AG08395 (cell line): ENCODE results near the gene H2BK1.
A peak's percentile ranks its signal among the peaks of the same experiment; 100 is the strongest.

Experiments used
- DNase-seq: peaks from one replicate; pipeline ENCODE4 v3.0.0; 2012; ENCODE audit warnings: mixed read lengths, low spot score

The H2BK1 gene

DNA sequence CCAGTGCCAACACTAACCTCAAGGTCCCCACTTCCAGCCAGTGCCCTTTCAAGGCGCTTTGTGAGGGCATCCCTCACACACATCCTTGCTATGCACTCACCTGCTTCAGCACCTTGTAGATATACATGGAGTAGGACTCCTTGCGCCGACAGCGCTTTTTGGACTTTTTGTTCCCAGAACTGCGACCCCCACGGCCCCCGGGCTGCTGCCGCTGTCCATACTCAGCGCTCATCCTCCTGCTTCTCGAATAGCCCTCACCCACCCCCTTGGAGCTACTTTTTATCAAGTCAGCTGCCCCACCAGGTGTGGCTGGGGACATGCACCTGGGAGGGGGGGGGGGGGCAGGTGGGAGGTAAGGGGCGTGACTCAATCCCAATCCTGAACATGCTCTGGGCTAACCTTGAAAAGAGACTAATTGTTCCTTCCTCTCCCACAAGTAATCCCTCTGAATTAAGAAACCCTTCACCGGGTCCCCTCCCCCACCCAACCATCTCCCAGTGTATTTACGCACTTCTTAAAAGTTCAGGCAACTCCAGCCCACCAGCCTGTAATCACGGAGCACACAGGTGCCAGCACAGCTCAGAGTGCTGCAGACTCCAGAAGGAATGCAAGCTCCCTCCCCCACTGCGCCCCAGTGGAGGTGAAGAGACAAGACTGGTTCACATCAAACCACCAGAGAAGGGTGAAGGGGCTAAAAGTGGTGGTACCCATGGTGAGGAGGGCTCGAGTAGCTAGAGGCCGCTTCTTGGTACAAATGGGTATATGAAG is at the start of gene H2BK1:
TSS of gene H2BK1 (minus strand) at position 402 of the 768 bp plus-strand sequence. CDS start at position 232, 170 bp downstream.
- DNase-seq = no peak

DNA sequence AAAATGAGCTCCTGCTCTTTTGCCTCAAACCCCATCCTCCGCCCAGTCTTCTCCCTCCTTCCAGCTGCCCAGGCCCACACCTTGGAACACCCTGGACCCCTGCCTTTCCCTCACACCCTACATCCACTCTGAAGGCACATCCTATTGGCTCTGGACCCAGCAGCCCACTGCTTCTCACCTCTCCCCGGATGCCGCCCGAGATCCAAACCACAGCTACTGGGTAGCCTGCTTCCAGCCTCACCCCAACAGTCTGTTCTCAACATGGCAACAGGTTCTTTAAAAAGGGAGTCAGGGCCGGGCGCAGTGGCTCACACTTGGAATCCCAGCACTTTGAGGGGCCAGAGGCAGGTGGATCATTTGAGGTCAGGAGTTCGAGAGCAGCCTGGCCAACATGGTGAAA is 47.7 kb upstream of the H2BK1 start:
- DNase-seq = no peak

DNA sequence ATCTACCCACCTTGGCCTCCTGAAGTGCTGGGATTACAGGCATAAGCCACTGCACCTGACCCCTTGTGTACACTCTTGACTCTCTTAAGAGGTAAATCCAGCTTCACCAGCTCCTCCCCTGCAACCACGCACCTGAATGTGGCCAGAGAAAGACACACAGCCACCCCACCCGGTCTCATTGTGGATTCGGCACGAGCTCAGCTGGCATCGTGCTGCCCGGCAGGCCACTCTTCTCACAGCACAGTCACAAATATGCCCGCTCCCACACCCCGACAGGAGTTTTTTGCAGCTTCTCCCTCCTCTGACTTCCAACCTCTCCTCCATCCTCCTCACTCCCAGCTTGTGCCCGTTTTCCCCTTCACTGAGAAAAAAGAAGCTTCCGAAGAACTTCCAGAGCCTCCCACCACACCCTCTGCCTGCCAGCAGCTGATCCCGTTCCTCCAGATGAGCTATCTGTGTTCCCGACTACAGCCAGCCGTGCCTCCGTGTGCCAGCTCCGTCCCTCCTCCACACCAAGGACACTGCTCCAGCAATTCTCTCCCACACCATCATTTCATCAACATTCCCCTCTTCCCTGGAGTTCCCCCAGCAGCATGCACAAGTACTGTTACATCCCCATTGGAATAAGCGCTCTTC is 46.2 kb upstream of the H2BK1 start:
- no peak for DNase-seq

DNA sequence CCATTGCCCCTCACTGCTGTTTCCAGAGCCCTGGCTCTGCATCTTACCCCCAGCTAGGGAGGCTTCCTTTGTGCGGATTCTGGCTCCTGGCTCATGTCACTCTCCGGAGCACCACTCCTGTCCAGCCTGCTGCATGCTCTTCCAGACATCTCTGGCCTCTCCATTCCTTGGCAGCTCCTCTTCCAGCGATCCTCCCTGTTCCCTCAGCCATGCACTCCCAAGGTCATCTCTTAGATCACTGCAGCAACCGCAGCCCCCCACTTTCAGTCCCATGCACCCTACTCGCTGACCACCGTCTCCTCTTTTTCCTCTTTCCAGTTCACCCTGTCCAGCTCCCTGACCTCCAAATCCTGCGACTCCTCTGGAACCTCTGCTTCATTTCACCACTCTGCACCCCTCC is 45.1 kb upstream of the H2BK1 start:
- no peak for DNase-seq

DNA sequence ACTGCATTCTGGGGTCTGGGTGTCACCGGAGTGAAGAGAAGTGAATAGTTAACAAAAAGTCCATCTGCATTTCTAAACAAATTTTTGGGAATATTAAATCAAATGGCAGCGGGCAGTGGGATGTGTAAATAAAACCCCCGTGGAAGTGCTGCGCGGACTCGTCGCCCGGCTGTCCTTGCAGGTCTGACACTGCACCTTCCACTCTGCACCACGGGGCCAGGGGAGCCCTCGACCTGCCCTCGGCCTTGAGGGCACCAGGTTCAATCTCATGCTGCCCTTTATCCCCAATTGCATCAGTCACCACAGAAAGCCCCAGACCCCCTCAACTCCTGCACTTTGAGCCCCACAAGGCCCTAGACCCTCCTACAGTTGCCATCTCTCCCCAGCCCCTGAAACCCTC is 44.6 kb upstream of the H2BK1 start:
- DNase-seq = no peak

DNA sequence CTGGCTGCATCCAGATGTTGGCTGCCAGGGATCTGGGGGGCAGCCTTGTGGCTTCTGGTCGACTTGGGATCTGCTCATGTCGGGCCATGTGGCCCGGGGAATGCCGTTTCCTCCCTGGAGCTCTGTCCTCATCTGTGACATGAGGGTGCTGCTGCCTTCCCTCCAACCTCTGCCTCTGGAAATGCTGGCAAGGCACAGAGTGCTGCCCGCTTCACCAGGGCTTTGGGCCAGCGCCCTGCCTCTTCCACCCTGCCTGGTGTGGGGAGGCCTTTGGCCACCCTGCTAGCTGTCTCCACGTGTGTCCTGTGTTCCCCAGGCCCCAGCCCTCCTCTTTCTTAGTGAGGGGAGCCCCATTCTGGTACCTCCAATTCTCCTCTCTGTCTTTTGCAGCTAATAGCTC is 44.0 kb upstream of the H2BK1 start:
- DNase-seq = no peak

DNA sequence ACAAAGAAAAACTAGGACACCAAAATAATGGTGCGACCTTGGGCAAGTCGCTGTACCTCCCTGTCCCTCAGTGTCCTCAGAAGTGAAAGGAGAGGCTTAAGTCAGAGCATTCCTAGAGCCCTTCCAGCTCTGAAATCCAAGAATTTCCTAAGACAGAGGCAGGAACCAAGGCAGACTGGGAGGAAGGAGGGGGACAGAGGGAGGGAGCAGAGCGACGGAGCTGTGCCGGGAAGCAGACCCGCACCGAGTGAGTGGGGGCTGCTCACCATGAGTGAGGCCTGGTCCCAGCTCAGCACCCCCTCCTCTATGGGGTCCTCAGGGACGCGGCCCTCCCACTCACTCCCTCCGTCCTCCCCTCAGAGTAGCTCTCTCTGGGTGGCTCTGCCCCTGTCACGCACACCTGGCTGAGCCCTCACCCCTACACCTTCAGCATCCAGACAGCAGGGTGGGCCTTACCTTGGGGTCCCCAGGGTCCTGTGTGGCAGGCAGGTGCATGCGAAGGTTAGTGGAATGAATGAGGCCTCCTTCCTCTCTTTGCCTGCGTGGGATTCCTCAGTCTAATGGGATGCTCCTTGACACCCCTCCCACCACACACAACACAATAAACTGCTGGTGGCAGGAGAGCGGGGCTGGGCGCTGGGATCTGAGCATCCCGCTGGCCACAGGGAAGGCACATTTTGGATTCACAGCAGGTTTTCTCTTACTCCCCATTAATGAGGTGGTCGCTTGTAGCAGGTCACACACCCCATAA is 42.8 kb upstream of the H2BK1 start:
- no peak for DNase-seq

DNA sequence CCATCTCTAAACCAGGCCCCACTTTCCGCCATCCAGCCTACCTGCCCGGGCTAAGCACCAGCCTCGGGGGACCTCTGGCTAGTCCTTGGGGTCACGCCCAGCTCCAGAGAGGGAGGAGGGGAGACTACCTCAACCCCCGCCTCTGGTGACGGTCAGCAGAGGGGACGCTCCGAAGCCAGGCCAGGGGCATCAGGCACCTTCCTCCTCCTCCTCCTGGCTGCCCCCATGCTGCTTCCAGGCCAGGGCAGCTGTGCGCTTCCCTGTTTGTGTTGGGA is 42.2 kb upstream of the H2BK1 start:
- DNase-seq = no peak

DNA sequence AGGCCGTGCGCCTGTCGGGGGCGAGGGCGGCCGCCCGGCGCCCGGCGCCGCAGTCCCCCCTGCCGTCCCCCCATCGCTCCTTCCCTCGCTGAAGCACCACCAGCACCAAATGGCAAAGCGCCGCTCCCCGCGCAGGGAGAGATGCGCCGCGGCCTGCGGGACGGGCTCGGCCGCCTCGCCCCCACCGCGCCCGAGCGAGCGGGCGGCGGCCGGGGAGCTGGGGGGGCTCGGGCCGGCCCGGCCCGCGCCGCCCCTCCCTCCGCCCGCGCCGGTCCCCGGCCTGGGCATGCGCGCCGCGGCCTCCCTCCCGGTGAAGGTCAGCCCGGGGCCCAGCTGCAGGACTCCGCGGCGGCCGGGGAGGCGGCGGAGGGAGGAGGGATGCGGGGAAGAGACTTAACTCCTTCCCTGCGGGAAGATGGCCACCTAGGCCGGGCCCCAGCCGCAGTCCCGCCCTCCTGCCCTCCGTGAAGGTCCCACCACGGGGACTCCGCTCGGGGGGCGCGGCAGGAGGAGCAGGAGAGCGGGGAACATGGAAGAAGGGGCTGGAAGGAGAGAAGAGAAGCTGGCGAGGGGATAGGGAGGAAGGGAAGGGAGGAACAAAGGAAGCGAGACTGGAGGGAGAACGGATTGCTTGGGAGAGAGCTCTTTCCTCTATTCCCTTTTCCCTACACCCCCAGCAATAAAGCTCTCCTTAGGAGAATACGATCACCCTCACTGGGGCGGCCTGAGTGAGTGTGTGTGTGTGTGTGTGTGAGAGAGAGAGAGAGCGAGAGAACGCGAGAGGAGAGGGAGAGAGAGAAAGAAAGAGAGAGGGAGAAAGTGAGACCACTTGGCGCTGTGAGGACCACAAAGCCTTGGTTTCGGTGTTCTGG is 41.6 kb upstream of the H2BK1 start:
- DNase-seq = peak; percentile 94

DNA sequence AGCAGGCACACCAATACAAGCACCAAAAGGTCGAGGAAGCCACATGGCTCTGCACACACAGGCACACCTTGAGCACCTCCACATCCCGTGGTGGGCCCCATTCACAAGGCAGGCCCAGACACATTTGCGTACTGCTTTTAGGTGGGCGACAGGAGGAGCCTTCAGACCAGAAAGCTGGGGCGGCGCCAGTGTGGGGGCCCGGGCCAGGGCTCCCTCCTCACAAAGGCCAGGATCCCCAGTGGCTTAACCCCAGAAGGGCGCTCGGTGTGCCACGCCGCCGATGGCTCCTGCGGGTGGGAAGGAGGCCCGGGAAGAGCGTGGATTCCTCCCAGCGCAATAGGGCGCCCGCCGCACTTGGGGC is 41.0 kb upstream of the H2BK1 start:
- no peak for DNase-seq

DNA sequence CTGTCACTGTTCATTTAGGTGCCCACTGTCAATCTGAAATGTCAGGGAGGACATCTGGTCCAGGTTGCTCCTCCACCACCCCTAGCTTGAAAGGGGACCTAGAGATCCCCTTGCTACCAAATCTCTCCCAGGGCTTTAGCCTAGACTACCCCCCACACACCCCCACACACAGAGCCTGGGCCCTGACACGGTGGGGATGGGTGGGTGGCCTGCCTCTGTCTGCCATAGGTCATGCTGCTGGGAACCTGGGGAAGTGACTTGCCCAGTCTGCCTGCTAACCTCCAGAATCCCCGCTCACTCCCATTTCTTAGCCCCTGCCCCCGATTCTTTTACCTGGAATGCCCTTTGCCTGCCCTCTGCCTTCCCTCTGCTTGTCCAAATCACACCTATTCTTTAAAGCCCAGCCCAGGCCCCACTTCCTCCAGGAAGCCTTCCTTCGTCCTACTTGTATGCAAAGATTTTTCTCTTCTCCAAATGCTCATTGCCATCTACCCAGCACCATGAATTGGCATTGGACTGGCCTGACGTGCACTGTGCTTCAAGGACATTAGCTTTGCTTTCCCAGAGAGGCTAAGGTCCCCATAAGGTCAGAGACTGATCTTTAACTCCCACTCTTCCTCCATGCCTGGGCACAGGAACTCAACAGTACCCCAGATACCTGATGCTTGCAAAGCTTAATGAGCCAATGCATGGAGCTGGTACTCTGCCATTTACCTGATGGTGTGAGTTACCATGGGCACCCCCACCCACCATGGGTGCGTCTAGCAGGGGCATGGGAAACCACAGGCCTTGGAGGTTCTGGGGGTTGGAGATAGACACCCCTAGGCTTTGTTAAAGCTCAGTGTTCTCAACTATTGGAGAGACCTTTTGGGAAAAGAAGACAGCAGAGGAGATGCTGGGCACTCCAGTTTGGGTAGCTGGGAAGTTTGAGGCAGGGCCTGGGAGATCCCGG is 40.2 kb upstream of the H2BK1 start:
- DNase-seq = no peak

DNA sequence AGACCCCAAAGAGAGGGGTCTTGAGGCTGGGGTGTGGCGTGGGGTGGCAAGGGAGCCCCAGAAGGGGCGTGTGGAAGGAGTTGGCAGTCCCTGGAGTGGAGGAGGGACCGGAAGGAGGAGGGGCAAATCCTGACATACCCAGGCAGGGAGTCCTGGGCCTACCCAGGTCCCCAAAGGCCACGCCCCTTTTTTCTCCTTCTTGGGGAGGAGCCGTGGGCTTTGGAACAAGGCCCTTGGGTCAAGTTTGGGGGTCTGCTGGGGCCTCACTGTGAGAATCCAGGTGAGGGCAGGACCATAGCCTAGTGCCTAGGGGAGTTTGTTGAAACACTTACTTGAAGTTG is 39.4 kb upstream of the H2BK1 start:
- peak; percentile 70 for DNase-seq

DNA sequence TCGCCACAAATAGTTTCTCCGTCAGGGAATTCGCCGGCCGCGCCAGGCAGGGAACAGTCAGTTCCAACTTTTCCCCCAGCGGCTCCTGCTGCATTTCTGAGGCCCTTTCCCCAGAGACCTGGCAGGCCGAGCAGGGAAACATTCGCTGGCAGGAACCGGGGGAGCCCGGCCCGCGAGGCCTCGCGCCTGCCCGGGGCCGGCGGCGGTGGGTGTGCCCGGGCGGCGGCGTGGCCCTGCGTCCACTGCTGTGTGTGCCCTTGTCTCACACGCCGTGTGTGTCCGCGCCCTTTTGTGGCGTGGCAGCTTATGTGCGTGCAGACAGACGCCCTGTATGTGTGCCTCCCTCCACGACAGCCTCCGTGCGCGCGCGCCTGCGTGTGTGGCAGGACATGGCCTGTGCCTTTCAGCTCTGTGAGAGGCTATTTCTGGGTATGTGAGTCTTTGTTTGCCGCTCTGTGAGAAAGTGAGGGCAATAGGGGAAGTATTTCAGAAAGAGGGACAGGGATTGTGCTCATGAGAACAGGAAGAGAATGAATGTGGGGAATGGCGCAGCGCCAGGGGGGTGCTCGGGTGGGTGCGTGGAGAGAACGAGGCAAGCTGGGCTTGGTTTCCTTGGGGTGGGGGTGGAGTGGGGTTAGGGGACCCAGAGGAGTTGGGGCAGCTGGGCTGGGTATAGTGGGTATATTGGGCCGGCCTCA is 38.9 kb upstream of the H2BK1 start:
- DNase-seq = peak; percentile 64

DNA sequence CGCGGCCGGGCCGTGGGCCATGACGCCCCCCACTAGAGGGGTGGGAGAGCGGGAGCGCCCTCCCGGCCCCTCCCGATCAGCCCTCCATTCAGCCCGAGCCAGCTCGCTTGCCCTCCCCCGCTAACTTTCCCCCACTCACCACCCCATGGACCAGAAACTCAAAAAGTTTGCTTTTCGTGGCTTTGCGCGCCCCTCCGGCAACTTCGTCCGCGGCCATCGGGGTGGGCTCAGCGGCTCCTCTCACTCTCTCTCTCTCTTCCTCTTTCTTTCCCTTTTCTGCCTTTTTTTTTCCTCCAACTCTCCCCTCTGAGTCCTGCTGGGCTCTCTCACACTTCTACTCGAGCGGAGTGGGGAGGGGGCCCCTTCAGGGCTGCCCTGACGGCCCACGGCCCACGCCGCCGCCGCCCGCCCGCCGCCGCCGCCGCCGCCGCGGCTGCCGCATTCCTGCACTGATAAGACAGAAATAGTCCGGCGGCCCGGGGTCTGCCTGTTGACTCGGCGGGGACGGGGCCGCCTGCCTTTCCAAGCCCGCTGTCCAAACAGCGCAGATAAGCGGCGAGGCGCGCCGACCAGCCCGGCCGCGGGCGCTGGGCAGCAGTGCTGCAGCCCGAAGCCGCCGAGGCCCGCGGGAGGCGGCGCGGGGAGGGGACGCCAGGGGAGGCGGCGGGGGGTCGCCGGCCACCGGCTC is 38.2 kb upstream of the H2BK1 start, which contains the start of gene SMARCD3:
TSS of gene SMARCD3 (minus strand) at position 349 of the 688 bp plus-strand sequence. CDS start at position 217, 132 bp downstream.
- peak; percentile 53 for DNase-seq

DNA sequence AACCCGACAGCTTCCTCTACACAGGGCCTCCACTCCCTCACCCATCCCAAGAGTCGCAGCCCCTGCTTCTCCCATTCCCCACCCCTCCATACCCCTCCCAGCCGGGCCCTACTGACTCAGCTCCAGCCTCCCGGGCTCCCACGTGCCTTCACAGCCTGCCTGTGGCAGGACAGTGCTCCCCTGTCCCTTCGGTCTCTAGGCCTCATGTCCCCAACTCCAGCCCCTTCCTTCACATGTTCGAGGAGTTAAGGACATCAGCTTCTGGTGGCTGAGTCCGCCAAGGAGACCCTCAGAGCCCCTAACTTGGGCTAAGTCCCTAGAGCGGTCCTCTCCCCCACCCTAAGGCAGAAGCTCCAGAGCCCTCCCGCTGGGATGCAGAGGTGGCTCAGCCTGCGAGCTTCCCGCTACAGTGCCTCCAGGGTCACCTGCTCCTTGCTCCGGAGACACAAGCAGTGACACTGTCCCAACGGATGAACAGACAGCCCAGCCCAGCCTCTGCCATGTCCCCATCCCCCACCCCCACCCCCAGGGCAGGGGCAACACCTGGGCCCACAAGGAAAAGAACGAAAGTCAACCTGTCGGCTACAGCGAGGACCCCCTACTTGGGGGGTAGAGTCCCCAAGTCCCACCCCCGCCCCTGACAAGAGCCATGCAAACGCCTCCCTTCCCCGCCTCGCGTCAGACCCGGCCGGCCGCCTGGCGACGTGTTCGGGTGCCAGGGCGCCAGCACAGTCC is 37.5 kb upstream of the H2BK1 start:
- no peak for DNase-seq

DNA sequence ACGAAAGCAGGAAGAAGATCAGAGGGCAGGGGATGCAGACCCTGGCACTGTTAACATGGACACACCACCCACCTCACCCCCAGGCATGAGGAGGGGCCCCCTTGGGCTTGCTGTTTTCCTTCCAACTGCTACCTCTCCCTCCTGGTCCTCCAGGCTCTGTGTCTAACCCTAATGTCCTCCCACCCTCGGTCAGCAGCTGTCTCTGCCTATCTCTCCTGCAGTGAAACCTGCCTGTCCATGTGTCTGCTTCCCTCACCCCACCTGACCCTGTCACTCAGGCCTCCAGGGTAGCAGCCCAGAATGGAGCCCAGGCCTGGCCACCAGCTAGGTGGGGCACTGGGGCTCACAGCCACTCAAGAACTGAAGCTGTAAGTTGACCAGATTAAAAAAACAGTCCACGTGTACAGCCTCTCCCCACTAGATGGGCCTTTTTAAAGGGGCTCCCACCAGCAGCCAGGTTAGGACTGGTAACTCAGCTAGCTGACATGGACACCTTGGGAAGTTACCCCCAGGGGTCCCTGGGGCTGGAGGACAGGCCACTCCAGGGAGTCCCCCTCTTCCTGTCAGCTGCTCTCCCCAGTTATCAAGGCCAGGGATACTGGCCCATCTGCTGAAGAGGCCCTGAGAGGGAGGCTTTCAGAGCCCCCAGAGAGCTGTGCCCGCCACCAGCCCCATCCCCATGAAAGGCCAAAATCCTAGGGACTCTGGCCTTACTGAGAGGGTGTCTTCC is 36.7 kb upstream of the H2BK1 start:
- DNase-seq = no peak

DNA sequence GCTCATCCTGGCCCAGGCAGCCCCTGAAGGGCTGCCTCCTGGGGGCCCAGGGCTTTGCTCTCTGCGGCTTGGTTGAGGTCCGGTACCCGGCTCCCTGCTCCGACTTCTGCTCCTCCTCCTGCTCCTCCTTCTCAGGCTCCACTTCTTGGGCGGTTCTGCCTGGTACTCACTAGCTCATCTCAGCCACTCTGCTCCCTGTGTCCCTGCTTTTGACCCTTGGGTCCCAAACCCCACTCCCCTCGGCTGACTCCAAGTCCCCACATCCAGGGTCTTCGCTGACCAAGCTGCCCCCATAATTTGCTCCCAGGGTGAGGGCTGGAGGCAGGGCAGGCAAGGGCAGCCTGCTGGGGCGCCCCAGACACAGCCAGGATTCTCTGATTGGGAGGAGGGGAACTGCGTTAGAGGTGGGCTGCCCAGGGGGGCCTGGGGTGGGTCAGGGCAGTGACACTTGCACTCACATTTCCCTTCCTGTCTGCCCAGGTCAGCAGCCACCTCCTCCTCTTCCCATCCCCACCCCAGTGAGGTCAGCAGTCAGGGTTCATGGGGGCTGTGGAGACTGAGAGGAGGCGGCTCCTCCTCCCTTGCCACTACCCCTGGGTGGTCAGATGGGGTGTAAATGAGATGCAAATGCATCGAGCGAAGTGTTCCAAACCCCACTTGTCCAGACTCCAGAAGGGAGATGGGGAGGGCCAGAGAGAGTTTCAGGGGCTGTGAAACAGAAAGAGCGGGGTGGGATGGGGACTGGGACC is 36.0 kb upstream of the H2BK1 start:
- DNase-seq = no peak
